SK-N-MC (cell line): ENCODE measurements around the gene DARS1.

Source experiments
- DNase-seq: peaks from one replicate; pipeline ENCODE4 v3.0.0-alpha.2; 2011; ENCODE audit warnings: low read depth, low spot score
- H3K27ac ChIP-seq: fragments of 200-600 bp; sonication (generic); 2 replicates; pipeline ENCODE4 v1.5.1; 2016; ENCODE audit warnings: mixed run types
- H3K36me3 ChIP-seq: fragments of 200-600 bp; sonication (generic); 2 replicates; pipeline ENCODE4 v1.6.1; 2017; ENCODE audit warnings: antibody characterized with exemption, low read length, mixed read lengths; ENCODE audit not compliant: insufficient read depth
- H3K4me3 ChIP-seq: fragments of 200-600 bp; sonication (generic); 2 replicates; pipeline ENCODE4 v1.5.1; 2016
- H3K9ac ChIP-seq: fragments of 200-600 bp; sonication (generic); 2 replicates; pipeline ENCODE4 v1.8.0; 2017; ENCODE audit warnings: mixed run types, mixed read lengths; ENCODE audit not compliant: insufficient read length
- H3K9me3 ChIP-seq: fragments of 200-600 bp; sonication (generic); 2 replicates; pipeline ENCODE4 v1.6.1; 2017; ENCODE audit warnings: low read depth, mild to moderate bottlenecking, antibody characterized with exemption, low read length, moderate library complexity, mixed read lengths
- EZH2 ChIP-seq: fragments of 200-600 bp; sonication (generic); IDR thresholded peaks from one replicate; pipeline ENCODE4 v1.6.1; 2017; ENCODE audit warnings: antibody characterized with exemption
- FOXP2 ChIP-seq: optimal IDR thresholded peaks from 2 replicates; pipeline ENCODE3; 2011; ENCODE audit warnings: mild to moderate bottlenecking, moderate library complexity; ENCODE audit not compliant: insufficient read depth; ENCODE audit errors: extremely low read length, control extremely low read depth
- POLR2AphosphoS5 ChIP-seq: IDR thresholded peaks from 2 replicates; pipeline ENCODE4 v1.6.1; 2012; ENCODE audit warnings: mild to moderate bottlenecking, low read depth, low read length, borderline replicate concordance

Gene DARS1

GRCh38 chr2:135985018-135985825 is at the start of gene DARS1:
TSS of gene DARS1 (minus strand) at chr2:135985626. CDS start at chr2:135985468, 158 bp downstream.
- Histone ChIP-seq H3K9me3 (no peaks in the 10 kb centered on the region), H3K9ac (peak within 1 kb of the TSS; percentile 99), H3K27ac (peak within 1 kb of the TSS; percentile 90), H3K4me3 (peak within 1 kb of the TSS; percentile 93), H3K36me3 (peaks cover 23% of the 10 kb centered on the region)
- TF ChIP-seq POLR2AphosphoS5 (peak; percentile 92), FOXP2 (no peak), EZH2 (no peak)
- DNase-seq = no peak

GRCh38 chr2:136034629-136035028 is 49.2 kb upstream of the DARS1 start:
- Histone ChIP-seq H3K4me3 (no peak overlapping the region), H3K9me3 (no peaks in the 10 kb centered on the region), H3K36me3 (no peaks in the 10 kb centered on the region), H3K27ac (no peak overlapping the region), H3K9ac (no peak overlapping the region)
- no peak for TF ChIP-seq POLR2AphosphoS5
- no peak for TF ChIP-seq EZH2
- TF ChIP-seq FOXP2 = no peak
- no peak for DNase-seq

- Histone ChIP-seq H3K9ac (no peak overlapping the region), H3K36me3 (no peaks in the 10 kb centered on the region)
These were observed 47.5 kb upstream of the DARS1 start for GRCh38 chr2:136032817-136033535.

GRCh38 chr2:136032192-136032591 is 46.8 kb upstream of the DARS1 start:
- Histone ChIP-seq H3K36me3 (no peaks in the 10 kb centered on the region), H3K27ac (no peak overlapping the region), H3K9ac (no peak overlapping the region), H3K4me3 (no peak overlapping the region), H3K9me3 (no peaks in the 10 kb centered on the region)
- TF ChIP-seq EZH2 (no peak), POLR2AphosphoS5 (no peak), FOXP2 (no peak)
- no peak for DNase-seq

More at GRCh38 chr2:136032817-136033535, 47.5 kb upstream of the DARS1 start:
- Histone ChIP-seq H3K4me3 (no peak overlapping the region), H3K27ac (no peak overlapping the region), H3K9me3 (no peaks in the 10 kb centered on the region)
- TF ChIP-seq POLR2AphosphoS5 = no peak
- TF ChIP-seq EZH2 = no peak
- TF ChIP-seq FOXP2 = no peak
- DNase-seq = no peak

GRCh38 chr2:136031711-136032110 is 46.3 kb upstream of the DARS1 start:
- no peak overlapping the region for H3K4me3 ChIP-seq
- TF ChIP-seq FOXP2 = no peak
- no peak for TF ChIP-seq EZH2
- no peak for TF ChIP-seq POLR2AphosphoS5
- no peak for DNase-seq
- no peaks in the 10 kb centered on the region for H3K9me3 ChIP-seq
- H3K36me3 ChIP-seq = no peaks in the 10 kb centered on the region
- H3K9ac ChIP-seq = no peak overlapping the region
- H3K27ac ChIP-seq = no peak overlapping the region

- Histone ChIP-seq H3K4me3 (no peak overlapping the region), H3K9ac (no peak overlapping the region), H3K36me3 (no peaks in the 10 kb centered on the region), H3K27ac (no peak overlapping the region), H3K9me3 (no peaks in the 10 kb centered on the region)
- no peak for TF ChIP-seq FOXP2
- TF ChIP-seq POLR2AphosphoS5 = no peak
- TF ChIP-seq EZH2 = no peak
- no peak for DNase-seq
These were observed 45.0 kb upstream of the DARS1 start for GRCh38 chr2:136030406-136030805.

- H3K9me3 ChIP-seq = no peaks in the 10 kb centered on the region
- DNase-seq = no peak
- no peaks in the 10 kb centered on the region for H3K36me3 ChIP-seq
- TF ChIP-seq POLR2AphosphoS5 = no peak
- TF ChIP-seq EZH2 = no peak
- no peak for TF ChIP-seq FOXP2
- no peak overlapping the region for H3K27ac ChIP-seq
- no peak overlapping the region for H3K9ac ChIP-seq
- no peak overlapping the region for H3K4me3 ChIP-seq
These were observed 43.7 kb upstream of the DARS1 start for GRCh38 chr2:136029149-136029548.

- H3K9me3 ChIP-seq = no peaks in the 10 kb centered on the region
- H3K9ac ChIP-seq = no peak overlapping the region
- no peak overlapping the region for H3K27ac ChIP-seq
- H3K4me3 ChIP-seq = no peak overlapping the region
- H3K36me3 ChIP-seq = no peaks in the 10 kb centered on the region
- no peak for DNase-seq
- TF ChIP-seq EZH2 (no peak), FOXP2 (no peak), POLR2AphosphoS5 (no peak)
These were observed 42.6 kb upstream of the DARS1 start for GRCh38 chr2:136028001-136028400.

GRCh38 chr2:136027112-136027511 is 41.7 kb upstream of the DARS1 start:
- Histone ChIP-seq H3K36me3 (no peaks in the 10 kb centered on the region), H3K27ac (no peak overlapping the region), H3K4me3 (no peak overlapping the region), H3K9me3 (no peaks in the 10 kb centered on the region), H3K9ac (no peak overlapping the region)
- TF ChIP-seq EZH2 (no peak), POLR2AphosphoS5 (no peak), FOXP2 (no peak)
- no peak for DNase-seq
